HepG2 (cell line): Measurements from ENCODE around the gene LST1. TPM values are rescaled to one million over a fixed set of nuclear protein-coding genes. Genes with fewer than 3 reads are reported as not detected.

Experiments used
- AKAP8 ChIP-seq: sonication (generic); formaldehyde crosslinking; IDR thresholded peaks from 2 replicates; pipeline ENCODE4 v1.5.1; 2020; ENCODE audit warnings: mild to moderate bottlenecking, missing genetic modification reagents
- ERF ChIP-seq: IDR thresholded peaks from 2 replicates; pipeline ENCODE4 v1.6.1; 2018; ENCODE audit warnings: missing biosample characterization, missing genetic modification reagents
- GZF1 ChIP-seq: sonication (generic); formaldehyde crosslinking; IDR thresholded peaks from 2 replicates; pipeline ENCODE4 v1.5.1; 2020; ENCODE audit warnings: mild to moderate bottlenecking, missing genetic modification reagents
- JDP2 ChIP-seq: sonication (generic); formaldehyde crosslinking; IDR thresholded peaks from 2 replicates; pipeline ENCODE4 v1.8.1; 2022; ENCODE audit warnings: missing genetic modification reagents, borderline replicate concordance
- MXD4 ChIP-seq: IDR thresholded peaks from 2 replicates; pipeline ENCODE4 v1.6.1; 2016; ENCODE audit warnings: mild to moderate bottlenecking, missing biosample characterization, missing genetic modification reagents
- NR2F1 ChIP-seq, 2 experiments: fragments of 450-650 bp in 1 of 2; formaldehyde crosslinking in 1 of 2; IDR thresholded peaks; 2 replicates each; pipeline versions ENCODE4 v1.5.0 to v1.6.1; 2016 to 2020; ENCODE audit warnings: mild to moderate bottlenecking in 1 of 2, missing compliant biosample characterization in 1 of 2, missing genetic modification reagents in 1 of 2, moderate library complexity in 1 of 2
- RAD51 ChIP-seq: fragments of 450-650 bp; IDR thresholded peaks from 2 replicates; pipeline ENCODE4 v1.6.1; 2016; ENCODE audit warnings: borderline replicate concordance
- TBP ChIP-seq: sonication (generic); formaldehyde crosslinking; IDR thresholded peaks from 2 replicates; pipeline ENCODE4 v1.5.0; 2020; ENCODE audit warnings: missing genetic modification reagents
- ZNF235 ChIP-seq: sonication (generic); formaldehyde crosslinking; IDR thresholded peaks from 2 replicates; pipeline ENCODE4 v1.8.1; 2023; ENCODE audit warnings: mild to moderate bottlenecking, missing genetic modification reagents, borderline replicate concordance
- ZNF432 ChIP-seq: sonication (generic); formaldehyde crosslinking; IDR thresholded peaks from 2 replicates; pipeline ENCODE4 v1.5.0; 2020; ENCODE audit warnings: missing genetic modification reagents, mild to moderate bottlenecking, borderline replicate concordance
- ZNF549 ChIP-seq: sonication (generic); formaldehyde crosslinking; IDR thresholded peaks from 2 replicates; pipeline ENCODE4 v1.5.0; 2020; ENCODE audit warnings: missing genetic modification reagents
- ZNF567 ChIP-seq: sonication (generic); formaldehyde crosslinking; IDR thresholded peaks from 2 replicates; pipeline ENCODE4 v1.8.1; 2023; ENCODE audit warnings: mild to moderate bottlenecking, missing genetic modification reagents, borderline replicate concordance
- ZNF878 ChIP-seq: sonication (generic); formaldehyde crosslinking; IDR thresholded peaks from 2 replicates; pipeline ENCODE4 v1.8.1; 2023; ENCODE audit warnings: mild to moderate bottlenecking, missing genetic modification reagents, moderate library complexity
- ZSCAN29 ChIP-seq: sonication (generic); formaldehyde crosslinking; conservative IDR thresholded peaks from 2 replicates; pipeline ENCODE4 v1.4.0; 2020; ENCODE audit warnings: mild to moderate bottlenecking, missing genetic modification reagents
- polyA plus RNA-seq, 8 experiments: library from polyadenylated mRNA; depleted of rRNA in 3 of 8; stranded (reverse) in 7 of 8; unstranded in 1 of 8; fragments of >200 nt; fragmentation: Illumina TruSeq in 4 of 8; extraction: Trizol in 4 of 8; gene quantifications; 2 replicates each; pipeline versions ENCODE4 v1.2.1 to v1.2.3, GENCODE V29; 2011 to 2016; ENCODE audit warnings: low read depth in 4 of 8, missing spikeins in 1 of 8, mixed read lengths in 1 of 8; ENCODE audit not compliant: insufficient read depth in 1 of 8
- total RNA-seq, 5 experiments: library from RNA; depleted of rRNA; stranded (reverse); fragments of >200 nt; fragmentation: Illumina TruSeq; extraction: Trizol; gene quantifications; 2 replicates each; pipeline ENCODE4 v1.2.3, GENCODE V29; 2016; ENCODE audit warnings: low read depth in 1 of 5
- TF ChIP-seq, protein P1 (sequence below): sonication (generic); formaldehyde crosslinking; conservative IDR thresholded peaks from 2 replicates; pipeline ENCODE4 v1.4.0; 2020; ENCODE audit warnings: mild to moderate bottlenecking, missing genetic modification reagents, moderate library complexity
- TF ChIP-seq, protein P2 (sequence below): sonication (generic); formaldehyde crosslinking; IDR thresholded peaks from 2 replicates; pipeline ENCODE4 v1.8.0; 2022; ENCODE audit warnings: missing genetic modification reagents, low read depth, mild to moderate bottlenecking, borderline replicate concordance
- TF ChIP-seq, protein P3 (sequence below): sonication (generic); formaldehyde crosslinking; IDR thresholded peaks from 2 replicates; pipeline ENCODE4 v1.8.0; 2022; ENCODE audit warnings: mild to moderate bottlenecking, missing genetic modification reagents, moderate library complexity
- TF ChIP-seq, protein P4 (sequence below), 2 experiments: fragments of 450-650 bp in 1 of 2; sonication (generic) in 1 of 2; formaldehyde crosslinking; IDR thresholded peaks; 2 replicates each; pipeline versions ENCODE4 v1.5.0 to v1.8.0; 2020 to 2022; ENCODE audit warnings: mild to moderate bottlenecking in 1 of 2, missing genetic modification reagents in 1 of 2
- TF ChIP-seq, protein P5 (sequence below): sonication (generic); formaldehyde crosslinking; IDR thresholded peaks from 2 replicates; pipeline ENCODE4 v1.4.0; 2020; ENCODE audit warnings: missing genetic modification reagents

LST1 gene
- total and polyA plus RNA-seq, 2 of the 13 experiments (the other 11 are each of a cell fraction or from before 2014, with no cell fraction given): not detected

DNA sequence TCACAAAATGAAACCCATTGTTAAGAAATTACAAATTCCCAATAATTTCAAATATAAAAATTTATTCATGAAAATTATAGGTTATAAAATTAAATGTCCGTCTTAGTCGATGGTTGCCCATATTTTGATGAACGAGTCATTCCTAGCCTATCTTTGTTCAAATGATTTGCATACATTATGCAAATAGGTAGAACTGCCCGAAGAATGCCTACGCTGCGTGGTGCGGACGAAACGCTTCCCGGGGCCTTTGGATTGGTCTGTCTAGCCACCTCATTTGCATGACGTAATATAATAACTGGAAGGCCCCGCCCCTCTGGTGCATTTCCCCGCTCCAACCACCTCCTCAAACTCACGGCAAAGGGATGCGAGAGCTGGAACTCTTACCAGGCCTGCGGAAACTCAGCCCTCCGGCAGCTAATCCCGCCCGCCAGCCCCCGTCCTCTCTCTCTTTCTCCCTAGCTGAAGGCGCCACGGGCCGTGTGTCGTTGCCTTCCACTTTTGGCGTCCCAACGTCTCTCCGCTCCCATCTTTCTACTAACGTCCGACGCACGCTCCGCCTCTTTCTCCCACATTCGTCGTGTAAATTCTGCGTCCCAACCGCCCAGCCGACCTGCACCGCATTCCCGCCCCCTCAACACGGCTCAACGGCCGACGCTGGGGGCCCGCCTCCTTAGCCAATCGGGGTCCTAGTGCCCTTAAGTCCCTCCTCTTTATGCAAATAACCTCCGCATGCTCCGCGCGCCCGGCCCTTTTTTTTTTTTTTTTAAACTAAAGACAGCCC, 33.9 kb downstream of the LST1 start (continued):
- TF ChIP-seq, protein P1, sequence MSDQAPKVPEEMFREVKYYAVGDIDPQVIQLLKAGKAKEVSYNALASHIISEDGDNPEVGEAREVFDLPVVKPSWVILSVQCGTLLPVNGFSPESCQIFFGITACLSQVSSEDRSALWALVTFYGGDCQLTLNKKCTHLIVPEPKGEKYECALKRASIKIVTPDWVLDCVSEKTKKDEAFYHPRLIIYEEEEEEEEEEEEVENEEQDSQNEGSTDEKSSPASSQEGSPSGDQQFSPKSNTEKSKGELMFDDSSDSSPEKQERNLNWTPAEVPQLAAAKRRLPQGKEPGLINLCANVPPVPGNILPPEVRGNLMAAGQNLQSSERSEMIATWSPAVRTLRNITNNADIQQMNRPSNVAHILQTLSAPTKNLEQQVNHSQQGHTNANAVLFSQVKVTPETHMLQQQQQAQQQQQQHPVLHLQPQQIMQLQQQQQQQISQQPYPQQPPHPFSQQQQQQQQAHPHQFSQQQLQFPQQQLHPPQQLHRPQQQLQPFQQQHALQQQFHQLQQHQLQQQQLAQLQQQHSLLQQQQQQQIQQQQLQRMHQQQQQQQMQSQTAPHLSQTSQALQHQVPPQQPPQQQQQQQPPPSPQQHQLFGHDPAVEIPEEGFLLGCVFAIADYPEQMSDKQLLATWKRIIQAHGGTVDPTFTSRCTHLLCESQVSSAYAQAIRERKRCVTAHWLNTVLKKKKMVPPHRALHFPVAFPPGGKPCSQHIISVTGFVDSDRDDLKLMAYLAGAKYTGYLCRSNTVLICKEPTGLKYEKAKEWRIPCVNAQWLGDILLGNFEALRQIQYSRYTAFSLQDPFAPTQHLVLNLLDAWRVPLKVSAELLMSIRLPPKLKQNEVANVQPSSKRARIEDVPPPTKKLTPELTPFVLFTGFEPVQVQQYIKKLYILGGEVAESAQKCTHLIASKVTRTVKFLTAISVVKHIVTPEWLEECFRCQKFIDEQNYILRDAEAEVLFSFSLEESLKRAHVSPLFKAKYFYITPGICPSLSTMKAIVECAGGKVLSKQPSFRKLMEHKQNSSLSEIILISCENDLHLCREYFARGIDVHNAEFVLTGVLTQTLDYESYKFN: peak; percentile 67
- TF ChIP-seq ZNF549 (CRISPR knock-in tag) (no peak), ERF (CRISPR knock-in tag) (0 out of 2 replicates have a peak, but pooled peaks have one; percentile 74), RAD51 (no peak), GZF1 (CRISPR knock-in tag) (peak; percentile 71), AKAP8 (CRISPR knock-in tag) (peak; percentile 72; the same call in 1 of the 2 replicates), ZNF432 (CRISPR knock-in tag) (no peak), ZSCAN29 (CRISPR knock-in tag) (no peak), JDP2 (CRISPR knock-in tag) (no peak), ZNF567 (CRISPR knock-in tag) (no peak), MXD4 (CRISPR knock-in tag) (peak; percentile 52; the same call in 1 of the 2 replicates), NR2F1 (CRISPR knock-in tag; IDR thresholded peaks at IDR 0.05) (no peak), TBP (CRISPR knock-in tag) (no peak), ZNF878 (CRISPR knock-in tag) (peak; percentile 80; the same call in 1 of the 2 replicates), ZNF235 (peak; percentile 26)
- TF ChIP-seq, protein P2, sequence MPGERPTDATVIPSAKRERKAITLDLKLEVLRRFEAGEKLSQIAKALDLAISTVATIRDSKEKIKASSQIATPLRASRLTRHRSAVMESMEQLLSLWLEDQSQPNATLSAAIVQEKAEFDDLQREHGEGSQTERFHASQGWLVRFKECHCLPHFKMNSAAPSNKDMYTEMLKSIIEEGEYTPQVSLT: no peak
- TF ChIP-seq, protein P3, sequence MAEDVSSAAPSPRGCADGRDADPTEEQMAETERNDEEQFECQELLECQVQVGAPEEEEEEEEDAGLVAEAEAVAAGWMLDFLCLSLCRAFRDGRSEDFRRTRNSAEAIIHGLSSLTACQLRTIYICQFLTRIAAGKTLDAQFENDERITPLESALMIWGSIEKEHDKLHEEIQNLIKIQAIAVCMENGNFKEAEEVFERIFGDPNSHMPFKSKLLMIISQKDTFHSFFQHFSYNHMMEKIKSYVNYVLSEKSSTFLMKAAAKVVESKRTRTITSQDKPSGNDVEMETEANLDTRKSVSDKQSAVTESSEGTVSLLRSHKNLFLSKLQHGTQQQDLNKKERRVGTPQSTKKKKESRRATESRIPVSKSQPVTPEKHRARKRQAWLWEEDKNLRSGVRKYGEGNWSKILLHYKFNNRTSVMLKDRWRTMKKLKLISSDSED: no peak
- TF ChIP-seq, protein P4, sequence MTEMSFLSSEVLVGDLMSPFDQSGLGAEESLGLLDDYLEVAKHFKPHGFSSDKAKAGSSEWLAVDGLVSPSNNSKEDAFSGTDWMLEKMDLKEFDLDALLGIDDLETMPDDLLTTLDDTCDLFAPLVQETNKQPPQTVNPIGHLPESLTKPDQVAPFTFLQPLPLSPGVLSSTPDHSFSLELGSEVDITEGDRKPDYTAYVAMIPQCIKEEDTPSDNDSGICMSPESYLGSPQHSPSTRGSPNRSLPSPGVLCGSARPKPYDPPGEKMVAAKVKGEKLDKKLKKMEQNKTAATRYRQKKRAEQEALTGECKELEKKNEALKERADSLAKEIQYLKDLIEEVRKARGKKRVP (CRISPR knock-in tag; IDR thresholded peaks at IDR 0.05): peak; percentile 67 to 81; a peak in 3 of 4 replicates
- TF ChIP-seq, protein P5, sequence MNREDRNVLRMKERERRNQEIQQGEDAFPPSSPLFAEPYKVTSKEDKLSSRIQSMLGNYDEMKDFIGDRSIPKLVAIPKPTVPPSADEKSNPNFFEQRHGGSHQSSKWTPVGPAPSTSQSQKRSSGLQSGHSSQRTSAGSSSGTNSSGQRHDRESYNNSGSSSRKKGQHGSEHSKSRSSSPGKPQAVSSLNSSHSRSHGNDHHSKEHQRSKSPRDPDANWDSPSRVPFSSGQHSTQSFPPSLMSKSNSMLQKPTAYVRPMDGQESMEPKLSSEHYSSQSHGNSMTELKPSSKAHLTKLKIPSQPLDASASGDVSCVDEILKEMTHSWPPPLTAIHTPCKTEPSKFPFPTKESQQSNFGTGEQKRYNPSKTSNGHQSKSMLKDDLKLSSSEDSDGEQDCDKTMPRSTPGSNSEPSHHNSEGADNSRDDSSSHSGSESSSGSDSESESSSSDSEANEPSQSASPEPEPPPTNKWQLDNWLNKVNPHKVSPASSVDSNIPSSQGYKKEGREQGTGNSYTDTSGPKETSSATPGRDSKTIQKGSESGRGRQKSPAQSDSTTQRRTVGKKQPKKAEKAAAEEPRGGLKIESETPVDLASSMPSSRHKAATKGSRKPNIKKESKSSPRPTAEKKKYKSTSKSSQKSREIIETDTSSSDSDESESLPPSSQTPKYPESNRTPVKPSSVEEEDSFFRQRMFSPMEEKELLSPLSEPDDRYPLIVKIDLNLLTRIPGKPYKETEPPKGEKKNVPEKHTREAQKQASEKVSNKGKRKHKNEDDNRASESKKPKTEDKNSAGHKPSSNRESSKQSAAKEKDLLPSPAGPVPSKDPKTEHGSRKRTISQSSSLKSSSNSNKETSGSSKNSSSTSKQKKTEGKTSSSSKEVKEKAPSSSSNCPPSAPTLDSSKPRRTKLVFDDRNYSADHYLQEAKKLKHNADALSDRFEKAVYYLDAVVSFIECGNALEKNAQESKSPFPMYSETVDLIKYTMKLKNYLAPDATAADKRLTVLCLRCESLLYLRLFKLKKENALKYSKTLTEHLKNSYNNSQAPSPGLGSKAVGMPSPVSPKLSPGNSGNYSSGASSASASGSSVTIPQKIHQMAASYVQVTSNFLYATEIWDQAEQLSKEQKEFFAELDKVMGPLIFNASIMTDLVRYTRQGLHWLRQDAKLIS (CRISPR knock-in tag): no peak
